HG03432 (cell line): ENCODE results near the gene TNS3.

Source experiments
- ATAC-seq: cut with Tn5 transposase; IDR thresholded peaks from one replicate; pipeline ENCODE4 v1.9.1; 2021; ENCODE audit warnings: mild to moderate bottlenecking, moderate library complexity; ENCODE audit not compliant: unreplicated experiment

Gene TNS3

GRCh38 chr7:47356261-47356660 is 225.7 kb downstream of the TNS3 start:
- ATAC-seq: no peak

GRCh38 chr7:47355684-47356083 is 226.2 kb downstream of the TNS3 start:
- no peak for ATAC-seq

DNA sequence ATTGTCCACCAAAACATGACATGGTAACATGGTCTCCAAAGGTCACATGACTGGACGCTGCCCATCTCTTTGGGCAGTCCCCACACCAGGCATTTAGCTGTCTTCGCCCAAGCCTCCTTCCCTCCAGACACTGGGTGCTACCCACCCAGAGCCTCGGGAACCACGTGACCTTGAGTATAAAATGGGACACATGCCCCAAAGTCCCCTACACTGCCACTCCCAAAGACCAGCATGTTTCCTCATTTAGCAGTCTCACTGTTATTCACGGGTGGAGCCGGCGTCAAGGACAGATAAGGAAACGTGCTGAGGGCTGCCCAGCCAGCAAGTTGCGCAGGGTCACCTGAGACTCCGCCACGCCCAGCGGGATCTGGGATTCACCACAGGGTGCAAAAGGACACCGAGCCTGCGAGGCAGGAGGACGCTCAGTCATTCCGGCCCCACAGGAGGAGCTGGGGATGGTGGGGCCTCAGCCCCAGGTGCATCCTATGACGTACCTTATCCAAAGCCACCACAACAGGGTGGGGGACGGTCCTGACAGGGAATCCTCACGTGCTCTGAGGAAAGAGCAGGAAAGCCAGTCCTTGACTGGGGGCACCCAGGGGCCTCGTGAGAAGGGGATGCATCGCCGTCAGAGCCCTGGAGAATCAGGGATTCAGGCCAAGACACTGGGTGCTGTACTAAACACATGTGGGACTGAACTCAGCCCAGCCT is 226.9 kb downstream of the TNS3 start:
- no peak for ATAC-seq

DNA sequence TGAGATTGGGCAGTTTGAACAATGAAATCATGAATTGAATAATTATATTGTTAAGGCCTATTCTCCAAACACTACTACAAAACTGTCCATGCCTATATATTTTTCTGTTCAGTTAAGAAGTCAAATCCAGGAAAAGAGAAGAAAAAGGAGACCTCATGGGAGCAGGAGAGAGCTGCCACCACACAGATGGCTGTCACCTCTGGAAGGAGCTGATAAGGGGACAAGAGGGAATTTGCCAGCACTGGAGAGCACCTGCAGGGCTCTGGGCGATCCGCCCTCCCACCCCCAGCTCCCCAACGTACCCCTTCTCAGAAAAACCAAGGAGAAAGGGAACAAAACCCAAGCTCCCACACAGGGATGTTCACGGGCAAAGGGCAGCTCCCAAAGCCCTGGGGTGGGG is 227.8 kb downstream of the TNS3 start:
- ATAC-seq: no peak

- ATAC-seq: no peak
These were observed 229.4 kb downstream of the TNS3 start for GRCh38 chr7:47352394-47352968.

- no peak for ATAC-seq
These were observed 230.4 kb downstream of the TNS3 start for GRCh38 chr7:47351233-47352154.

DNA sequence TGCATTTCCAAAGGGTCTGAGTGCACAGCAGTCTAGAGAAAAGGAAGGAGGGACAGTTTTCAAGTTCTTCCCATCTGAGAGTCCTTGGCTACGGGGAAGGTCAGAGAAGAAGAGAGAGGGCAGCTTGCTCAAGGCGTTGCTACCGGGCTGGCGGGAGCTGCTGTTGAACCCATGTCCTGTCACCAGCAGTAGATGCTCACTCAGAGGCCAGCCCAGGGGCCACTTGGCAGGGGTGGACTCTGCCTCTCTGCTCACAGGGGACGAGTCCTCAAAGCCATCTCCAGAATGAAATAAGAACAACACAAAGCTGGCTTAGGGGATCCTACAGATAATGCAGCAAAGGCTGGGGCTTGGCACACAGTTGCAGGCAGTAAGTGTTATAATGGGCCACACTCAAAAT is 231.5 kb downstream of the TNS3 start:
- no peak for ATAC-seq

DNA sequence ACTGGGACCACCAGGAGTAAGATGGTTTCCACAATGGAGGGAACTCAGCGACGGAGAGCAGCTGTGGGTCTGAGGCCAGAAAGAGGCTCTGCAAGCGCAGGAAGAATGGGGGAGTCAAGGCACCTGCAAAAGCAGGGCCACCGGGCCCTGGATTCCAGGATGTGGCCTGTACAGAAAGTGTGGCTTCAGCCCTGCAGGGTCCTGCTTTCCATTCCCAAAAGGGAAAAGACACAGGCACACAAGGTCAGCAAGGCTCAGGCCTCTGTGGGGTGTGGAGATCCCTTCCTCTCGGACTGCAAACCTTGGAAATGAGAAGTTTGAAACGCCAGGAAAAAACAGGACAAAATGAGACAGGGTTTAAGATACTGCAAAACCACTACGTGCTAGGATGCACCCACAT is 232.5 kb downstream of the TNS3 start:
- ATAC-seq: no peak

- no peak for ATAC-seq
These were observed 234.0 kb downstream of the TNS3 start for GRCh38 chr7:47347816-47348385.

- ATAC-seq: no peak
These were observed 234.6 kb downstream of the TNS3 start for GRCh38 chr7:47347346-47347745.

DNA sequence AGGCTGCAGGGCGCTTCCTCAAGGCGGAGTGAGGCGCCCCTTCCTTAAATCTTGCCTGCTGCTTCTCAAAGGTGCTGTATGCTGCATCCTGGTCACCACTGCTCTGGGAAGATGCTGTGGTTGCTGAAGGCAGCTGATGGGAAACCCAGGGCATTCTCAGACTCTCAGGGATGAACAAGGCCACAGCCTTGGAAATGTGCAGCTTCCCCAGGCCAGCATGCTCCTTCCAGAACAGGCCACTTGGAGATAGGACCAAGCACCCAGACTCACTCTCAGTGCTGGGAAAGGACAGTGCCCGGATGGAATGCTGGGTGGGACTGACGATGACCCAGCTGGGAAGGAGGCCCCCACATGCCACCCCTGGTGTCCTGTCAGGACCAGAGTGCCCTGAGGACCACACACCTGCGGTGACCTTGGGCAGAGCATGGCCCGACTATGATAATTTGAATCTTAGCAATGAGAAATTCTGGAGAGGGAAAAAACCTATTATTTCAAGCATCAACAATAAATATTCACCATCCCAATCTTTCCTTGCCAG is 235.5 kb downstream of the TNS3 start:
- no peak for ATAC-seq

GRCh38 chr7:47345857-47346298 is 236.0 kb downstream of the TNS3 start:
- ATAC-seq: no peak

- no peak for ATAC-seq
These were observed 237.5 kb downstream of the TNS3 start for GRCh38 chr7:47344171-47344955.

DNA sequence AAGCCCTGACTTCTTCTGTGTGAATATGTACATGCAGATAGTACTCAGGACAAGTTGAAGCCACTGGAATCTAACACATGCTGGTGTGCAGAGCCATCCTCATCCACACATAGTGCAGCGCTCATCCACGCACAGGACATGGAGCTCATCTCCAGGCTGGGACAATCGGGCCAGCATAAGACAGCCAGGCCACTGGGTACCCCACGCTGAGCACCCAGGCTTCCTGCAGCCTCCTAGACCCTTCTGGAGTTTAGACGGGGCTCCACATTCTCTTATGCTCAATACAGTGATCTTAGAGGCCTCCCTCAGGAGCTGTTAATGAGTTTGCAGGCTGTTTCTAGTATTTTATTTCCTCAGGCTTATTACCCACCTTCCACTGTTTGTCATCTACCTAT is 238.9 kb downstream of the TNS3 start:
- no peak for ATAC-seq

- ATAC-seq: no peak
These were observed 239.4 kb downstream of the TNS3 start for GRCh38 chr7:47342296-47343060.

- ATAC-seq: no peak
These were observed 241.4 kb downstream of the TNS3 start for GRCh38 chr7:47340517-47340916.

DNA sequence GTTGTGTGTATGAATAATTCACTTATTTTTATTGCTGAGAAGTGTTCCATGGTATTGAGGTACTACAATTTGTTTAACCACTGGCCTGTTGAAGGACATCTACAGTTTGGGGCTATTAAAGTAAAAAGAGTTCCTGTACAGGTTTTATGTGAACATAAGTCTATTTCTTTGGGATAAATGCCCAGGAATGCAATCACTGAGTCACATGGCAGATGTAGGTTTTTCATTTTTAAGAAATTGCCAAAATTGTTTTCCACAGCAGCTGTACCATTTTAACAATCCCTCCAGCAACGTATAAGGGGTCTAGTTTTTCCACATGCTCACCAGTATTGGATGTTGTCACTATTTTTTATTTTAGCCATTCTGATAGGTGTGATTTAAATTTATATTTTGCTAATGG is 243.9 kb downstream of the TNS3 start:
- no peak for ATAC-seq

DNA sequence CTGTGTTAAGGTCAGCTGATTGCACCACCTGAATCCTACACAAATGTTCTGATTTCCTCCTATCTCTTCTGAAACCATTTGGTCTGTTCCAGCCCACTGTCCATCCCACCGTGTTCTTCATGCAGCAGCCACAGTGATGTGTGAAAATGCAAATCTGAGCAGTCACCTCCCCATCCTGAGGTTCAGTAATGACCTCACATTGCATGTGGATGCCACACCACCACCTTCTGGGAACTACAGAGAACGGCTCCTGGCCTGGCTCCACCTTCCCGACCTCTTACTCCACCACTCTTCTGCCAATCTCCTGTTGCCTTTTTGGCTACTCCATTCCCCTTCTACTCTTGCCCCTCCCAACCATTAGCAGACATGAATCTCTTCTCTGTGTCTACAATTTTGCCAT is 244.4 kb downstream of the TNS3 start:
- ATAC-seq: peak; percentile 88
